ENCODE data around the gene MYT1.

The MYT1 gene

GRCh38 chr20:64256282-64256935, 92.2 kb downstream of the MYT1 start:
- no peak for TF ChIP-seq ZNF274 (IDR thresholded peaks at IDR 0.05; ENCODE audit: low read depth, low read length)
- peak overlapping the region; percentile 95 for H3K4me3 ChIP-seq (ENCODE audit: low read length)

- no peak overlapping the region for H3K4me3 ChIP-seq (ENCODE audit: low read length)
- no peak for TF ChIP-seq ZNF274 (IDR thresholded peaks at IDR 0.05; ENCODE audit: low read depth, low read length)
Measured at GRCh38 chr20:64257107-64257757, 93.0 kb downstream of the MYT1 start.

- TF ChIP-seq ZNF274 (IDR thresholded peaks at IDR 0.05; ENCODE audit: low read depth, low read length) = no peak
- no peak overlapping the region for H3K4me3 ChIP-seq (ENCODE audit: low read length)
Measured at GRCh38 chr20:64258071-64258823, 94.0 kb downstream of the MYT1 start.

GRCh38 chr20:64260239-64260638, 96.0 kb downstream of the MYT1 start:
- H3K4me3 ChIP-seq (ENCODE audit: low read length) = no peak overlapping the region
- TF ChIP-seq ZNF274 (IDR thresholded peaks at IDR 0.05; ENCODE audit: low read depth, low read length) = no peak

GRCh38 chr20:64261138-64261537, 96.9 kb downstream of the MYT1 start:
- no peak overlapping the region for H3K4me3 ChIP-seq (ENCODE audit: low read length)
- no peak for TF ChIP-seq ZNF274 (IDR thresholded peaks at IDR 0.05; ENCODE audit: low read depth, low read length)

- no peak overlapping the region for H3K4me3 ChIP-seq (ENCODE audit: low read length)
- TF ChIP-seq ZNF274 (IDR thresholded peaks at IDR 0.05; ENCODE audit: low read depth, low read length) = no peak
Measured at GRCh38 chr20:64264091-64264490, 99.8 kb downstream of the MYT1 start.

- H3K4me3 ChIP-seq (ENCODE audit: low read length) = no peak overlapping the region
- no peak for TF ChIP-seq ZNF274 (IDR thresholded peaks at IDR 0.05; ENCODE audit: low read depth, low read length)
Measured at GRCh38 chr20:64265201-64265600, 100.9 kb downstream of the MYT1 start.

GRCh38 chr20:64266988-64267387, 102.7 kb downstream of the MYT1 start:
- no peak overlapping the region for H3K4me3 ChIP-seq (ENCODE audit: low read length)
- no peak for TF ChIP-seq ZNF274 (IDR thresholded peaks at IDR 0.05; ENCODE audit: low read depth, low read length)

GRCh38 chr20:64268174-64268573, 103.9 kb downstream of the MYT1 start:
- no peak for TF ChIP-seq ZNF274 (IDR thresholded peaks at IDR 0.05; ENCODE audit: low read depth, low read length)
- H3K4me3 ChIP-seq (ENCODE audit: low read length) = no peak overlapping the region

GRCh38 chr20:64269604-64270411, 105.6 kb downstream of the MYT1 start:
- TF ChIP-seq ZNF274 (IDR thresholded peaks at IDR 0.05; ENCODE audit: low read depth, low read length) = no peak
- no peak overlapping the region for H3K4me3 ChIP-seq (ENCODE audit: low read length)

GRCh38 chr20:64271636-64272035, 107.4 kb downstream of the MYT1 start:
- H3K4me3 ChIP-seq (ENCODE audit: low read length) = no peak overlapping the region
- no peak for TF ChIP-seq ZNF274 (IDR thresholded peaks at IDR 0.05; ENCODE audit: low read depth, low read length)

- H3K4me3 ChIP-seq (ENCODE audit: low read length) = no peak overlapping the region
- no peak for TF ChIP-seq ZNF274 (IDR thresholded peaks at IDR 0.05; ENCODE audit: low read depth, low read length)
Measured at GRCh38 chr20:64273109-64273508, 108.9 kb downstream of the MYT1 start.

GRCh38 chr20:64276817-64277216, 112.6 kb downstream of the MYT1 start:
- H3K4me3 ChIP-seq (ENCODE audit: low read length) = no peak overlapping the region
- no peak for TF ChIP-seq ZNF274 (IDR thresholded peaks at IDR 0.05; ENCODE audit: low read depth, low read length)

Data from GM08714 (cell line).